K562 (cell line): ENCODE results near the gene EML2. TPM values are rescaled to one million over a fixed set of nuclear protein-coding genes. Genes with fewer than 3 reads are reported as not detected.
A peak's percentile ranks its signal among the peaks of the same experiment; 100 is the strongest.

ENCODE experiments used
- ATAC-seq: fragments of 200-7000 bp; cut with Tn5 transposase; 3 replicates; pipeline ENCODE4 v1.9.1; 2020; ENCODE audit warnings: moderate library complexity
- Bru-seq: library from RNA; stranded (reverse); fragments of 400-500 nt; gene quantifications from one replicate; lab custom pipeline; 2021; lab: Mats Ljungman, UMichigan
- BruChase-seq, 2 experiments: library from RNA; stranded (reverse); fragments of 400-500 nt; gene quantifications; one replicate each; lab custom pipeline; 2021; lab: Mats Ljungman, UMichigan
- BruUV-seq: library from RNA; stranded (reverse); fragments of 400-500 nt; replicated peaks from 2 replicates; lab custom pipeline; 2021; lab: Mats Ljungman, UMichigan
- CTCF ChIA-PET: fragments of 300-600 bp; formaldehyde crosslinking; extraction: SDS; loops from one replicate; lab custom pipeline; 2021; ENCODE audit warnings: low intra/inter-chr PET ratio; lab: Yijun Ruan, JAX
- POLR2A ChIA-PET: fragments of 300-600, 350-650 bp; sonication (Branson Sonifier 250); formaldehyde crosslinking; extraction: SDS; loops from one replicate; lab custom pipeline; 2021; ENCODE audit warnings: antibody characterized with exemption, inconsistent platforms; lab: Yijun Ruan, JAX
- DNase-seq, 4 experiments: peaks; one replicate each; pipeline versions ENCODE4 v3.0.0 to v3.0.0-alpha.2; 2011 to 2018; ENCODE audit warnings: low spot score in 3 of 4, mixed read lengths in 3 of 4; ENCODE audit errors: extremely low read depth in 1 of 4
- FAIRE-seq: peaks from 2 replicates; lab custom pipeline; 2011; peaks lifted over from hg19 to GRCh38; lab: Jason Lieb, UNC
- H2AFZ ChIP-seq: 2 replicates; pipeline ENCODE4 v1.6.0; 2011; ENCODE audit warnings: low read depth, low read length, control low read depth, inconsistent platforms
- H3K27ac ChIP-seq: fragments of 200-600 bp; 3 replicates; pipeline ENCODE4 v1.8.0; 2011; ENCODE audit warnings: low read depth, mild to moderate bottlenecking, control low read depth, inconsistent platforms, low read length, moderate library complexity, mixed read lengths; ENCODE audit errors: extremely low read depth
- H3K27me3 ChIP-seq, 2 experiments: fragments of 300-600 bp in 1 of 2; 2 replicates in 1 of 2; 3 replicates in 1 of 2; pipeline versions ENCODE4 v1.6.0 to v1.8.0; 2011; ENCODE audit warnings: inconsistent platforms in 2 of 2, low read length in 2 of 2, mild to moderate bottlenecking in 1 of 2, mixed read lengths in 1 of 2, moderate library complexity in 1 of 2; ENCODE audit not compliant: control insufficient read depth in 2 of 2, insufficient read depth in 2 of 2
- H3K36me3 ChIP-seq: fragments of 300-600 bp; 3 replicates; pipeline ENCODE4 v1.8.0; 2011; ENCODE audit warnings: mild to moderate bottlenecking, low read length, inconsistent platforms; ENCODE audit not compliant: control insufficient read depth, insufficient read depth
- H3K4me1 ChIP-seq, 2 experiments: fragments of 200-600 bp in 1 of 2; replicated peaks in 1 of 2; 2 replicates in 1 of 2; 3 replicates in 1 of 2; pipeline versions ENCODE4 v1.5.1 to v1.8.0; 2011; ENCODE audit warnings: inconsistent platforms in 2 of 2, low read length in 2 of 2, mild to moderate bottlenecking in 1 of 2, mixed read lengths in 1 of 2, moderate library complexity in 1 of 2; ENCODE audit not compliant: control insufficient read depth in 2 of 2, insufficient read depth in 2 of 2
- H3K4me2 ChIP-seq: 2 replicates; pipeline ENCODE4 v1.6.1; 2011; ENCODE audit warnings: low read length, control low read depth, inconsistent platforms, mixed read lengths; ENCODE audit not compliant: insufficient read depth
- H3K4me3 ChIP-seq: fragments of 200-600 bp; sonication (generic), shearing (Covaris generic); 2 replicates; pipeline ENCODE4 v1.5.1; 2016; ENCODE audit warnings: control low read depth, inconsistent platforms
- H3K79me2 ChIP-seq: fragments of 200-600 bp; 3 replicates; pipeline ENCODE4 v1.8.0; 2011; ENCODE audit warnings: low read length, inconsistent platforms; ENCODE audit not compliant: control insufficient read depth, insufficient read depth
- H3K9ac ChIP-seq, 2 experiments: 2 replicates each; pipeline versions ENCODE4 v1.6.0 to v1.6.1; 2011; ENCODE audit warnings: low read depth in 2 of 2, low read length in 2 of 2, control low read depth in 1 of 2, inconsistent platforms in 1 of 2, mild to moderate bottlenecking in 1 of 2, mixed read lengths in 1 of 2; ENCODE audit not compliant: insufficient read depth in 1 of 2
- H3K9me1 ChIP-seq: one replicate; pipeline ENCODE4 v1.6.0; 2011; ENCODE audit warnings: inconsistent platforms, mild to moderate bottlenecking, low read length, moderate library complexity; ENCODE audit not compliant: control insufficient read depth, insufficient read depth
- H3K9me3 ChIP-seq: replicated peaks from 2 replicates; pipeline ENCODE4 v1.5.1; 2011; ENCODE audit warnings: low read depth, low read length, inconsistent platforms; ENCODE audit not compliant: control insufficient read depth, insufficient read depth
- H4K20me1 ChIP-seq: replicated peaks from 2 replicates; pipeline ENCODE4 v1.6.1; 2011; ENCODE audit warnings: low read length, inconsistent platforms, mixed read lengths; ENCODE audit not compliant: control insufficient read depth, insufficient read depth
- HLTF ChIP-seq: fragments of 450-650 bp; IDR thresholded peaks from 2 replicates; pipeline ENCODE4 v1.6.1; 2016
- KLF16 ChIP-seq: IDR thresholded peaks from 2 replicates; pipeline ENCODE4 v1.6.1; 2016; ENCODE audit warnings: antibody characterized with exemption
- MEF2A ChIP-seq: IDR thresholded peaks from 2 replicates; pipeline ENCODE4 v1.6.1; 2011; ENCODE audit warnings: low read depth, mild to moderate bottlenecking, low read length, moderate library complexity; ENCODE audit not compliant: control insufficient read depth
- RBBP5 ChIP-seq: fragments of 200-600 bp; sonication (generic); IDR thresholded peaks from 2 replicates; pipeline ENCODE4 v1.6.1; 2012; ENCODE audit warnings: borderline replicate concordance, mild to moderate bottlenecking, low read length, control low read depth, inconsistent platforms; ENCODE audit not compliant: insufficient read depth, poor library complexity, severe bottlenecking
- TSHZ1 ChIP-seq: fragments of 250-450 bp; sonication (Bioruptor Pico); IDR thresholded peaks from 2 replicates; pipeline ENCODE4 v1.4.0; 2020; ENCODE audit warnings: mild to moderate bottlenecking, moderate library complexity
- YBX1 ChIP-seq: fragments of 450-650 bp; IDR thresholded peaks from 2 replicates; pipeline ENCODE4 v1.7.1; 2016; ENCODE audit warnings: mild to moderate bottlenecking
- ZNF274 ChIP-seq: IDR thresholded peaks from 2 replicates; pipeline ENCODE4 v1.6.1; 2011; ENCODE audit warnings: low read depth, mild to moderate bottlenecking, low read length, moderate library complexity, borderline replicate concordance
- ZNF384 ChIP-seq: IDR thresholded peaks from 2 replicates; pipeline ENCODE4 v1.6.1; 2012; ENCODE audit warnings: low read depth, low read length, improper control_type of control experiment
- ZNF449 ChIP-seq: fragments of 250-450 bp; sonication (Bioruptor Pico); IDR thresholded peaks from 2 replicates; pipeline ENCODE4 v1.8.0; 2022; ENCODE audit warnings: moderate library complexity, mild to moderate bottlenecking, inconsistent platforms
- WGBS: fragments of 100-300 bp; shearing (Covaris generic); methylation state at CpG from one replicate; pipeline ENCODE4 v1.1.6; 2016; ENCODE audit warnings: low coverage, mixed read lengths; ENCODE audit not compliant: insufficient coverage; ENCODE audit errors: missing lambda C conversion rate; 5-methylcytosine and 5-hydroxymethylcytosine counted together
- in situ Hi-C: fragments of 300-500 bp; cut with MboI; formaldehyde crosslinking; loops from 4 replicates; pipeline ENCODE4 v1.15.0; 2018; ENCODE audit warnings: inconsistent platforms, mixed read lengths
- intact Hi-C: fragments of 100-400 bp; cut with micrococcal nuclease; formaldehyde crosslinking; loops from 2 replicates; pipeline ENCODE4 v1.14.2; 2022
- long read RNA-seq, 3 experiments: library from polyadenylated mRNA in 2 of 3; library from RNA in 1 of 3; unstranded in 2 of 3; stranded (forward) in 1 of 3; transcript quantifications; one replicate each; pipeline ENCODE4 v2.0.0, GENCODE V29; 2019 to 2022
- polyA minus RNA-seq, 3 experiments: library from RNA; depleted of rRNA, polyadenylated mRNA; stranded (reverse); fragments of >200 nt; gene quantifications; 2 replicates each; pipeline ENCODE4 v1.2.3, GENCODE V29; 2011
- polyA plus RNA-seq, 8 experiments: library from polyadenylated mRNA; depleted of rRNA in 4 of 8; stranded (reverse) in 5 of 8; unstranded in 3 of 8; fragments of >200 nt; fragmentation: Nextera tagmentation in 2 of 8; fragmentation: Illumina TruSeq in 1 of 8; extraction: Ambion mirVana in 2 of 8; extraction: Trizol in 1 of 8; gene quantifications; 2 replicates each; pipeline versions ENCODE4 v1.2.1 to v1.2.3, GENCODE V29; 2011 to 2014; ENCODE audit warnings: inconsistent platforms in 1 of 8, missing spikeins in 1 of 8
- total RNA-seq, 7 experiments: library from RNA; depleted of rRNA in 6 of 7; stranded (reverse); fragments of >200 nt in 6 of 7; fragmentation: Illumina TruSeq in 2 of 7; extraction: Trizol in 2 of 7; gene quantifications; 2 replicates each; pipeline versions ENCODE4 v1.2.1 to v1.2.3, GENCODE V29; 2011 to 2021; ENCODE audit warnings: low replicate concordance in 1 of 7

Gene EML2
- 111 and 247 TPM in 2 replicates for total RNA-seq (2011; cell fraction: chromatin; rRNA removed; ENCODE audit: low replicate concordance)
- 153 and 167 TPM in 2 replicates for total RNA-seq (2011; cell fraction: nucleolus; rRNA removed)
- total RNA-seq (2011; cell fraction: nucleoplasm; rRNA removed) = 116 and 121 TPM in 2 replicates
- 38.8 and 45.0 TPM in 2 replicates for total RNA-seq (2014; rRNA removed)
- 13.0 and 16.7 TPM in 2 replicates for total RNA-seq (2014; rRNA removed; fragmentation: Illumina TruSeq; extraction: Trizol)
- 19.6 and 21.6 TPM in 2 replicates for total RNA-seq (2015; rRNA removed; fragmentation: Illumina TruSeq; extraction: Trizol)
- 56.3 and 69.6 TPM in 2 replicates for total RNA-seq (2021)
- 24.8 and 42.3 TPM in 2 replicates for polyA plus RNA-seq (2011; rRNA removed)
- polyA plus RNA-seq (2011; cell fraction: cytosol; rRNA removed) = 33.6 and 35.3 TPM in 2 replicates
- polyA plus RNA-seq (2011; cell fraction: nucleus; rRNA removed) = 183 and 277 TPM in 2 replicates
- polyA plus RNA-seq (2012) = 52.0 and 83.3 TPM in 2 replicates
- 30.7 and 40.9 TPM in 2 replicates for polyA plus RNA-seq (2014; fragmentation: Illumina TruSeq; extraction: Trizol)
- 1 to 10 TPM; 2.6 to 2.7 TPM for polyA plus RNA-seq (2014; fragmentation: Nextera tagmentation; extraction: Ambion mirVana)
- 50.9 and 53.9 TPM in 2 replicates for polyA plus RNA-seq (2014; rRNA removed)
- polyA minus RNA-seq (2011; rRNA and poly(A)+ RNA removed) = 17.6 and 20.1 TPM in 2 replicates
- polyA minus RNA-seq (2011; cell fraction: cytosol; rRNA and poly(A)+ RNA removed) = 23.7 and 26.5 TPM in 2 replicates
- 41.0 and 43.9 TPM in 2 replicates for polyA minus RNA-seq (2011; cell fraction: nucleus; rRNA and poly(A)+ RNA removed)
- percentile 63 among the genes with signal in this experiment for Bru-seq, nascent RNA
- percentile 55 among the genes with signal in this experiment for BruChase-seq, experiment 1, labeled RNA remaining after a 2-hour chase
- percentile 58 among the genes with signal in this experiment for BruChase-seq, experiment 2, labeled RNA remaining after a 6-hour chase
- long read RNA-seq, experiment 1, partial matches to known transcripts = 4 of 14 reads
- long read RNA-seq, experiment 1, other reads (novel, unspliced or antisense) = 8 of 14 reads
- long read RNA-seq, experiment 2, partial matches to known transcripts = 8 of 23 reads
- long read RNA-seq, experiment 2, other reads (novel, unspliced or antisense) = 12 of 23 reads
- long read RNA-seq, experiment 3, partial matches to known transcripts = 2 of 2 reads
- long read RNA-seq, experiment 3, other reads (novel, unspliced or antisense) = 0 of 2 reads

GRCh38 chr19:45638930-45639729 lies at the start of gene EML2:
Gene EML2, minus strand, starts transcription at chr19:45639397. Its CDS starts 21 bp downstream, at chr19:45639376.
- Histone ChIP-seq H4K20me1 (no peaks in the 10 kb centered on the region), H3K27ac (peak within 1 kb of the TSS; percentile 80), H3K4me2 (peak within 1 kb of the TSS; percentile 92), H3K36me3 (peaks cover 7% of the 10 kb centered on the region; the same call in 1 of the 3 replicates), H3K79me2 (peaks cover 17% of the 10 kb centered on the region), H3K9ac (peak within 1 kb of the TSS; percentile 77 to 92), H3K9me1 (no peaks in the 10 kb centered on the region), H3K27me3 (no peaks in the 10 kb centered on the region), H3K4me1 (peaks cover 32 to 65% of the 10 kb centered on the region in 2 experiments), H2AFZ (peak within 1 kb of the TSS; percentile 93), H3K9me3 (no peaks in the 10 kb centered on the region), H3K4me3 (peak within 1 kb of the TSS; percentile 58)
- in situ Hi-C loops (no loop called here), intact Hi-C loops (no loop called here)
- ChIA-PET CTCF (interaction anchor here (0.6 kb wide), 1 partner anchor 116 kb away, joined by 3 read pairs; no protein-coding TSS in a partner anchor), POLR2A (interaction anchor here (0.7 to 4.7 kb wide), 6 partner anchors 20 to 78 kb away, joined by 3 to 35 read pairs (median 4); no protein-coding TSS in a partner anchor)
- 3% methylated on average over 38 of the region's 52 CpGs for WGBS
- BruUV-seq = no TSS peak
- DNase-seq (peak; percentile 80 to 84 (median 81)), FAIRE-seq (peak; percentile 29), ATAC-seq (peak; percentile 57)
- TF ChIP-seq ZNF449 (CRISPR knock-in tag) (no peak), YBX1 (no peak), MEF2A (no peak), ZNF274 (no peak), KLF16 (no peak), HLTF (no peak), TSHZ1 (CRISPR knock-in tag) (no peak), ZNF384 (peak; percentile 43; the same call in 1 of the 2 replicates), RBBP5 (peak; percentile 54)
